Measurements from ENCODE around the gene HNRNPCL4.
"Not testable (repeated sequence)": the region's sequence is repeated elsewhere in the genome, so short reads cannot be mapped to it uniquely, and the experiment has no call there.

HNRNPCL4 gene

GRCh38 chr1:13165531-13165930 is at the start of gene HNRNPCL4:
HNRNPCL4 (minus strand) TSS chr1:13165631; CDS start chr1:13165467, 164 bp downstream.
- not testable (repeated sequence) for DNase-seq

DNA sequence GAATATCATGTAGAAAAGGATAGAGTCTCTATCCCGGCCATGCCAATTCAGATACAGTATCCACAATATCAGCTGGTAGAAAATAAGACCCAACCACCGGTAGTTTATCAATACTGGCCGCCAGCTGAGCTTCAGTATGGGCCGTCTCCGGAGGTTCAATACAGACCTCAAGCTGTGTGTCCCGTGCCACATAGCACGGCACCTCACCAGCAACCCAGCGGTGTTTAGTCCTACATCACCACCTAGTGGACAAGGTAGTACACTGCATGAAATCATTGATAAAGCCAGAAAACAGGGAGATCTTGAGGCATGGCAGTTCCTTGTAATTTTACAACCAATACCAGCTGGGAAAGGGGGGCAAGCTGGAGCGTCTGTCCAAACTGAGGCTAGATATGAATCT is 43.3 kb upstream of the HNRNPCL4 start:
- DNase-seq = not testable (repeated sequence)

DNA sequence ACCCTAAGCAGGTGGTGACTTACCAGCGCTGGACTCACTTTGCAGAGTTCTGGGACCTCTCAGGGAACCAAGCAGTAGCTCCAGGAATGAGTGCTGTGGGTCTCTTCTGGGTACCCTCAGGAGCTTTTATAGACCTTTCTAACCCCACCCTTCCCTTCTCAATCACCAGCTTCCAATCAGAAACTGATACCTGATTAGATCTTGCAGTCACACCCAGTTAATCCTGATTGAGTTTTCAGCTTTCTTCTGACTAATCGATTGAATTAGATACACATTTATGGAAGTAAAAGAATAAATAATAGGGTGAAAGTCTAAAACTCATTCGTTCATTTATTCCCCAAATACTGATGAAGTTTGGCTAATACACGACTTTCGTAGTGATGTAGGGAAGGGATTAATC is 35.9 kb upstream of the HNRNPCL4 start, which contains the start of gene PRAMEF13:
Gene PRAMEF13 (minus strand): TSS at position 101 of the 400 bp plus-strand sequence. CDS start 1,820 bp downstream, outside the sequence.
- DNase-seq = not testable (repeated sequence)

- DNase-seq = not testable (repeated sequence)
Measured at GRCh38 chr1:13171548-13171947, 6.1 kb upstream of the HNRNPCL4 start, which contains the start of gene PRAMEF9. PRAMEF9 (plus strand) TSS chr1:13171848; CDS start chr1:13175281, 3,433 bp downstream.

GRCh38 chr1:13155909-13156308 is 9.5 kb downstream of the HNRNPCL4 start, which contains the start of gene PRAMEF26:
PRAMEF26 (minus strand) TSS chr1:13156009; CDS start chr1:13153095, 2,914 bp downstream.
- DNase-seq = not testable (repeated sequence)

GRCh38 chr1:13116754-13117153 is 48.7 kb downstream of the HNRNPCL4 start, which contains the start of gene HNRNPCL2:
HNRNPCL2 (minus strand) TSS chr1:13116854; CDS start chr1:13116400, 454 bp downstream.
- not testable (repeated sequence) for DNase-seq

Measured in NCI-H2029 treated with DMSO at 0.1 percent for 48 hours (cell line).